SU-DHL-6 (cell line): ENCODE measurements around the gene PKD2.

Experiments used
- EZH2phosphoT487 ChIP-seq: fragments of 200-600 bp; sonication (generic), shearing (Covaris generic); conservative IDR thresholded peaks from 2 replicates; pipeline ENCODE4 v1.6.1; 2018; ENCODE audit warnings: mild to moderate bottlenecking, antibody characterized with exemption, low read length, moderate library complexity, mixed read lengths
- TF ChIP-seq, protein P1 (sequence below): fragments of 200-600 bp; sonication (generic); IDR thresholded peaks from one replicate; pipeline ENCODE4 v1.5.1; 2017; ENCODE audit warnings: antibody characterized with exemption, mild to moderate bottlenecking, low read length, moderate library complexity; ENCODE audit not compliant: insufficient read depth, poor library complexity, severe bottlenecking

DNA sequence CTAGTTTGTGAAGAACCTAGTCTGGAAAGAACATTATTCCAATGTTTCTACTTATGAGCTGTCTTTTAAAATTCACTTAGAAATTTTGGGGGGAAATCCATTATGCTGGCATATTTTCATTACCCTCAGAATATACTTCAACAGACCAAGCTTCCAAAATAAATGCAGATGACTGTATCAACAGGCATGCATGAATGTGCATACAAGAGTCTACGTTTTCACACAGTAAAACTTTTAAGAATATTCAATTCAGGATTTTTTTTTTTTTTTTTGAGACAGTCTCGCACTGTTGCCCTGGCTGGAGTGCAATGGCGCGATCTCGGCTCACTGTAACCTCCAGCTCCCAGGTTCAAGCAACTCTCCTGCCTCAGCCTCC lies 101.3 kb downstream of the PKD2 start:
- TF ChIP-seq, protein P1, sequence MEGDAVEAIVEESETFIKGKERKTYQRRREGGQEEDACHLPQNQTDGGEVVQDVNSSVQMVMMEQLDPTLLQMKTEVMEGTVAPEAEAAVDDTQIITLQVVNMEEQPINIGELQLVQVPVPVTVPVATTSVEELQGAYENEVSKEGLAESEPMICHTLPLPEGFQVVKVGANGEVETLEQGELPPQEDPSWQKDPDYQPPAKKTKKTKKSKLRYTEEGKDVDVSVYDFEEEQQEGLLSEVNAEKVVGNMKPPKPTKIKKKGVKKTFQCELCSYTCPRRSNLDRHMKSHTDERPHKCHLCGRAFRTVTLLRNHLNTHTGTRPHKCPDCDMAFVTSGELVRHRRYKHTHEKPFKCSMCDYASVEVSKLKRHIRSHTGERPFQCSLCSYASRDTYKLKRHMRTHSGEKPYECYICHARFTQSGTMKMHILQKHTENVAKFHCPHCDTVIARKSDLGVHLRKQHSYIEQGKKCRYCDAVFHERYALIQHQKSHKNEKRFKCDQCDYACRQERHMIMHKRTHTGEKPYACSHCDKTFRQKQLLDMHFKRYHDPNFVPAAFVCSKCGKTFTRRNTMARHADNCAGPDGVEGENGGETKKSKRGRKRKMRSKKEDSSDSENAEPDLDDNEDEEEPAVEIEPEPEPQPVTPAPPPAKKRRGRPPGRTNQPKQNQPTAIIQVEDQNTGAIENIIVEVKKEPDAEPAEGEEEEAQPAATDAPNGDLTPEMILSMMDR = no peak
- no peak for TF ChIP-seq EZH2phosphoT487
